H1 (cell line): Measurements from ENCODE around the gene APOC1. TPM values are rescaled to one million over a fixed set of nuclear protein-coding genes. Genes with fewer than 3 reads are reported as not detected.

Experiments
- CTCF ChIA-PET: fragments of 300-600 bp; sonication (Branson Sonifier 250); formaldehyde crosslinking; loops from one replicate; lab custom pipeline; 2021; ENCODE audit not compliant: partially characterized antibody; lab: Charles Lee
- POLR2A ChIA-PET: fragments of 300-600 bp; sonication (Branson Sonifier 250); formaldehyde crosslinking; loops from one replicate; lab custom pipeline; 2021; ENCODE audit warnings: inconsistent platforms; ENCODE audit not compliant: partially characterized antibody; lab: Charles Lee
- DNase-seq, 2 experiments: peaks; one replicate each; pipeline versions ENCODE4 v3.0.0 to v3.0.0-alpha.2; 2010 to 2022; ENCODE audit warnings: low spot score in 2 of 2, low read depth in 1 of 2, mixed read lengths in 1 of 2
- FAIRE-seq: peaks from 2 replicates; lab custom pipeline; 2011; peaks lifted over from hg19 to GRCh38; lab: Jason Lieb, UNC
- H2AFZ ChIP-seq: 2 replicates; pipeline ENCODE4 v1.8.1; 2012; ENCODE audit warnings: low read length, inconsistent platforms
- H2AK5ac ChIP-seq: 2 replicates; pipeline ENCODE4 v1.6.1; 2013; ENCODE audit warnings: low read depth, low read length
- H2BK120ac ChIP-seq: replicated peaks from 2 replicates; pipeline ENCODE3; 2013; ENCODE audit warnings: low read depth, low read length, inconsistent platforms
- H2BK12ac ChIP-seq: 2 replicates; pipeline ENCODE4 v1.6.1; 2013; ENCODE audit warnings: low read depth, low read length
- H2BK15ac ChIP-seq: 2 replicates; pipeline ENCODE4 v1.6.1; 2013; ENCODE audit warnings: low read length
- H2BK20ac ChIP-seq: 2 replicates; pipeline ENCODE4 v1.6.1; 2013; ENCODE audit warnings: low read length
- H2BK5ac ChIP-seq: 2 replicates; pipeline ENCODE4 v1.6.1; 2013; ENCODE audit warnings: low read depth, low read length
- H3K14ac ChIP-seq: 2 replicates; pipeline ENCODE4 v1.6.1; 2013; ENCODE audit warnings: inconsistent platforms; ENCODE audit not compliant: insufficient read length
- H3K18ac ChIP-seq: 2 replicates; pipeline ENCODE4 v1.6.1; 2013; ENCODE audit warnings: low read length; ENCODE audit errors: extremely low read depth
- H3K23ac ChIP-seq: 2 replicates; pipeline ENCODE4 v1.6.1; 2013; ENCODE audit warnings: inconsistent platforms; ENCODE audit not compliant: insufficient read length
- H3K23me2 ChIP-seq: 2 replicates; pipeline ENCODE4 v1.6.1; 2013; ENCODE audit warnings: low read depth, low read length
- H3K27ac ChIP-seq: 2 replicates; pipeline ENCODE4 v1.6.1; 2011; ENCODE audit warnings: low read depth, low read length, inconsistent platforms
- H3K27me3 ChIP-seq, 4 experiments: replicated peaks in 1 of 4; 1 replicate in 1 of 4; 2 replicates in 3 of 4; pipeline versions ENCODE4 v1.6.1 to v1.8.1; 2011 to 2013; ENCODE audit warnings: low read length in 3 of 4, mild to moderate bottlenecking in 3 of 4, inconsistent platforms in 2 of 4, mixed read lengths in 2 of 4, moderate library complexity in 1 of 4; ENCODE audit not compliant: control insufficient read depth in 3 of 4, insufficient read depth in 3 of 4; ENCODE audit errors: extremely low read depth in 1 of 4
- H3K36me3 ChIP-seq, 4 experiments: 2 replicates each; pipeline versions ENCODE4 v1.6.1 to v1.8.1; 2011 to 2013; ENCODE audit warnings: mild to moderate bottlenecking in 4 of 4, low read length in 3 of 4, moderate library complexity in 2 of 4, control low read depth in 1 of 4, inconsistent platforms in 1 of 4; ENCODE audit not compliant: insufficient read depth in 4 of 4, control insufficient read depth in 2 of 4
- H3K4ac ChIP-seq: replicated peaks from 2 replicates; pipeline ENCODE3; 2013; ENCODE audit warnings: low read length, low read depth, mixed read lengths, inconsistent platforms; ENCODE audit not compliant: insufficient read length
- H3K4me1 ChIP-seq, 4 experiments: replicated peaks in 1 of 4; 1 replicate in 1 of 4; 2 replicates in 3 of 4; pipeline versions ENCODE4 v1.6.1 to v1.8.1; 2011 to 2013; ENCODE audit warnings: low read length in 3 of 4, inconsistent platforms in 2 of 4, mixed read lengths in 1 of 4; ENCODE audit not compliant: insufficient read depth in 4 of 4, control insufficient read depth in 3 of 4
- H3K4me2 ChIP-seq, 2 experiments: 2 replicates each; pipeline versions ENCODE4 v1.6.1 to v1.8.1; 2011 to 2013; ENCODE audit warnings: low read depth in 2 of 2, low read length in 2 of 2, control low read depth in 1 of 2, inconsistent platforms in 1 of 2, mild to moderate bottlenecking in 1 of 2; ENCODE audit not compliant: insufficient read depth in 1 of 2
- H3K4me3 ChIP-seq, 4 experiments: fragments of 200-600, 300-600 bp in 1 of 4; sonication (generic), shearing (Covaris generic), sonication (Bioruptor Twin) in 1 of 4; 2 replicates each; pipeline versions ENCODE4 v1.5.1 to v1.8.1; 2011 to 2016; ENCODE audit warnings: low read length in 4 of 4, low read depth in 3 of 4, control low read depth in 2 of 4, inconsistent platforms in 2 of 4, mild to moderate bottlenecking in 2 of 4, mixed read lengths in 1 of 4, moderate library complexity in 1 of 4; ENCODE audit not compliant: insufficient read depth in 2 of 4; ENCODE audit errors: extremely low read depth in 1 of 4
- H3K56ac ChIP-seq: replicated peaks from 2 replicates; pipeline ENCODE3; 2013; ENCODE audit warnings: low read depth, mild to moderate bottlenecking, mixed read lengths, low read length, inconsistent platforms; ENCODE audit not compliant: insufficient read length
- H3K79me1 ChIP-seq: 2 replicates; pipeline ENCODE4 v1.6.1; 2013; ENCODE audit warnings: low read depth, low read length, control low read depth
- H3K79me2 ChIP-seq, 2 experiments: 2 replicates each; pipeline versions ENCODE4 v1.6.1 to v1.8.1; 2012 to 2013; ENCODE audit warnings: low read length in 2 of 2, mild to moderate bottlenecking in 2 of 2, inconsistent platforms in 1 of 2; ENCODE audit not compliant: insufficient read depth in 2 of 2, control insufficient read depth in 1 of 2
- H3K9ac ChIP-seq, 4 experiments: replicated peaks in 1 of 4; 1 replicate in 1 of 4; 2 replicates in 3 of 4; pipeline versions ENCODE4 v1.6.1 to v1.8.1; 2011 to 2013; ENCODE audit warnings: low read depth in 3 of 4, low read length in 3 of 4, control low read depth in 2 of 4, mild to moderate bottlenecking in 2 of 4, moderate library complexity in 2 of 4, inconsistent platforms in 1 of 4; ENCODE audit errors: extremely low read depth in 1 of 4
- H3K9me3 ChIP-seq, 2 experiments: 2 replicates each; pipeline versions ENCODE4 v1.6.1 to v1.8.1; 2012 to 2013; ENCODE audit warnings: mild to moderate bottlenecking in 2 of 2, moderate library complexity in 2 of 2, control low read depth in 1 of 2, inconsistent platforms in 1 of 2, low read depth in 1 of 2, low read length in 1 of 2, mixed read lengths in 1 of 2; ENCODE audit not compliant: insufficient read depth in 2 of 2
- H4K20me1 ChIP-seq, 2 experiments: replicated peaks in 1 of 2; 2 replicates each; pipeline versions ENCODE3 to v1.8.1; 2011 to 2013; ENCODE audit warnings: inconsistent platforms in 2 of 2, low read length in 2 of 2, mild to moderate bottlenecking in 1 of 2; ENCODE audit not compliant: insufficient read depth in 2 of 2, control insufficient read depth in 1 of 2
- H4K5ac ChIP-seq: 2 replicates; pipeline ENCODE4 v1.6.1; 2013; ENCODE audit warnings: low read length, low read depth, mixed read lengths, inconsistent platforms; ENCODE audit not compliant: insufficient read length
- H4K8ac ChIP-seq: 2 replicates; pipeline ENCODE4 v1.8.0; 2013; ENCODE audit warnings: mild to moderate bottlenecking, moderate library complexity, low read length, inconsistent platforms; ENCODE audit not compliant: insufficient read depth; ENCODE audit errors: extremely low read depth
- H4K91ac ChIP-seq: replicated peaks from 2 replicates; pipeline ENCODE3; 2013; ENCODE audit warnings: low read length, mixed read lengths, inconsistent platforms; ENCODE audit not compliant: insufficient read length
- ATF2 ChIP-seq: IDR thresholded peaks from 2 replicates; pipeline ENCODE4 v1.6.1; 2012; ENCODE audit warnings: low read length, inconsistent platforms
- KDM5A ChIP-seq: fragments of 200-600 bp; IDR thresholded peaks from 2 replicates; pipeline ENCODE4 v1.7.1; 2012; ENCODE audit warnings: mild to moderate bottlenecking, low read length, inconsistent platforms, mixed read lengths
- NRF1 ChIP-seq: IDR thresholded peaks from 2 replicates; pipeline ENCODE4 v1.6.1; 2011; ENCODE audit warnings: mild to moderate bottlenecking, low read depth, low read length, improper control_type of control experiment
- PHF8 ChIP-seq: fragments of 200-600 bp; sonication (generic); conservative IDR thresholded peaks from 2 replicates; pipeline ENCODE4 v1.7.1; 2012; ENCODE audit warnings: low read depth, mild to moderate bottlenecking, inconsistent platforms, low read length, moderate library complexity
- POLR2AphosphoS5 ChIP-seq: IDR thresholded peaks from 2 replicates; pipeline ENCODE4 v1.6.1; 2011; ENCODE audit warnings: low read depth, low read length
- RBBP5 ChIP-seq: IDR thresholded peaks from 2 replicates; pipeline ENCODE4 v1.7.1; 2012; ENCODE audit warnings: low read depth, mild to moderate bottlenecking, inconsistent platforms, low read length, moderate library complexity, borderline replicate concordance
- RXRA ChIP-seq: IDR thresholded peaks from 2 replicates; pipeline ENCODE4 v1.6.1; 2011; ENCODE audit warnings: low read depth, mild to moderate bottlenecking, low read length, moderate library complexity; ENCODE audit not compliant: insufficient read depth
- SP1 ChIP-seq: IDR thresholded peaks from 2 replicates; pipeline ENCODE4 v1.6.1; 2011; ENCODE audit warnings: low read depth, low read length
- WGBS, 2 experiments: shearing (Covaris generic) in 1 of 2; methylation state at CpG; one replicate each; pipeline versions ENCODE4 v1.1.6 to v1.1.7; 2013 to 2015; ENCODE audit warnings: low lambda C conversion rate in 2 of 2, mixed read lengths in 2 of 2, inconsistent platforms in 1 of 2, low coverage in 1 of 2, missing lambda C conversion rate in 1 of 2; ENCODE audit not compliant: insufficient replicate concordance in 2 of 2, insufficient coverage in 1 of 2, insufficient read length in 1 of 2; ENCODE audit errors: extremely low coverage in 1 of 2, missing lambda C conversion rate in 1 of 2; 5-methylcytosine and 5-hydroxymethylcytosine counted together
- polyA plus RNA-seq, 7 experiments: library from polyadenylated mRNA; depleted of rRNA in 3 of 7; stranded (reverse) in 5 of 7; unstranded in 2 of 7; fragments of >200 nt in 5 of 7; fragments of 200-250 nt in 2 of 7; gene quantifications; 1 replicate in 5 of 7; 2 replicates in 1 of 7; 4 replicates in 1 of 7; pipeline versions ENCODE4 v1.2.1 to v1.2.3, GENCODE V29; 2011 to 2013; ENCODE audit warnings: missing spikeins in 2 of 7, mixed read lengths in 2 of 7
- total RNA-seq: library from RNA; stranded (reverse); fragmentation: NEBNext Ultra II Directional; extraction: Animal tissue kit (Norgen Biotek cat#: 25700); gene quantifications from 2 replicates; pipeline ENCODE4 v1.2.1, GENCODE V29; 2021

APOC1 gene
- total and polyA plus RNA-seq, 2 of the 8 experiments (the other 6 are each of a cell fraction or from before 2014, with no cell fraction given): 55.8 to 78.2 TPM

- DNase-seq: peak; percentile 83 to 93
- Histone ChIP-seq H2BK15ac (peak within 1 kb of the TSS; percentile 88; the same call in 1 of the 2 replicates), H2BK5ac (peak within 1 kb of the TSS; percentile 99), H2BK20ac (no peak within 1 kb of the TSS), H2BK120ac (no peak within 1 kb of the TSS), H4K5ac (peak within 1 kb of the TSS; percentile 92), H2AFZ (peak within 1 kb of the TSS; percentile 99), H3K23ac (no peak within 1 kb of the TSS), H3K56ac (peak within 1 kb of the TSS; percentile 40), H3K27ac (peak within 1 kb of the TSS; percentile 96), H2BK12ac (peak within 1 kb of the TSS; percentile 94; the same call in 1 of the 2 replicates), H3K9ac (peak within 1 kb of the TSS; percentile 85 to 97 (median 93)), H3K4me1 (peaks cover 0 to 7% (median 6%) of the 10 kb centered on the region in 4 experiments; a peak in 6 of 7 replicates), H4K91ac (peak within 1 kb of the TSS; percentile 39), H3K4me3 (peak within 1 kb of the TSS; percentile 68 to 95 (median 90)), H2AK5ac (0 out of 2 replicates have a peak within 1 kb of the TSS, but pooled peaks have one; percentile 16), H3K18ac (peak within 1 kb of the TSS; percentile 95), H4K20me1 (peaks cover 6 to 21% of the 10 kb centered on the region in 2 experiments), H4K8ac (peak within 1 kb of the TSS; percentile 93), H3K4ac (peak within 1 kb of the TSS; percentile 71), H3K23me2 (peaks cover 12% of the 10 kb centered on the region; the same call in 1 of the 2 replicates), H3K14ac (no peak within 1 kb of the TSS), H3K79me2 (peaks cover 29 to 48% of the 10 kb centered on the region in 2 experiments), H3K27me3 (no peaks in the 10 kb centered on the region), H3K9me3 (no peaks in the 10 kb centered on the region), H3K36me3 (no peaks in the 10 kb centered on the region), H3K4me2 (peak within 1 kb of the TSS; percentile 78 to 84), H3K79me1 (peaks cover 16% of the 10 kb centered on the region)
- CTCF ChIA-PET: interaction anchor here (0.6 to 8.3 kb wide), 3 partner anchors 38 to 231 kb away, joined by 3 to 201 read pairs (median 3); partner anchors contain the start of gene APOE
- FAIRE-seq: peak; percentile 19
- POLR2A ChIA-PET: interaction anchor here (0.6 to 11.6 kb wide), 24 partner anchors 9 to 306 kb away, joined by 3 to 121 read pairs (median 4); partner anchors contain the start of genes APOC2, APOE, CLASRP and PPP1R37
- WGBS, 2 experiments: 1% methylated on average over 51 of the region's 65 CpGs; no CpG with 5 or more reads in 1 of the 2 experiments
- TF ChIP-seq POLR2AphosphoS5 (peak; percentile 95), RXRA (no peak), PHF8 (peak; percentile 96), KDM5A (peak; percentile 62), SP1 (peak; percentile 42; the same call in 1 of the 2 replicates), ATF2 (peak; percentile 64; the same call in 1 of the 2 replicates), NRF1 (no peak), RBBP5 (0 out of 2 replicates have a peak, but pooled peaks have one; percentile 37)
These were observed 40.5 kb downstream of the APOC1 start, which contains the start of gene CLPTM1 for GRCh38 chr19:44954649-44955504. Gene CLPTM1 (plus strand): TSS chr19:44955380. CDS start chr19:44955396, 16 bp downstream.
